Measurements from ENCODE around the gene CEP295NL. TPM values are rescaled to one million over a fixed set of nuclear protein-coding genes. Genes with fewer than 3 reads are reported as not detected.
A peak's percentile ranks its signal among the peaks of the same experiment; 100 is the strongest.
"Not testable (repeated sequence)": the region's sequence is repeated elsewhere in the genome, so short reads cannot be mapped to it uniquely, and the experiment has no call there.

The CEP295NL gene
- total and polyA plus RNA-seq, 12 donors: 0.04 to 2.6 (median 0.82) TPM

GRCh38 chr17:78879635-78880186, 23.3 kb downstream of the CEP295NL start:
- intact Hi-C loops (cut with DNase I): loop anchor here in 5 of 10 donors (5.0 kb wide), 3 partner anchors 43 to 53 kb away; partner anchors contain the start of gene TIMP2 (in 1 of the 5)
- no peaks in the 10 kb centered on the region for H3K9me3 ChIP-seq
- peaks cover 31 to 97% (median 85%) of the 10 kb centered on the region in 9 donors for H3K4me1 ChIP-seq
- TF ChIP-seq, protein P1, sequence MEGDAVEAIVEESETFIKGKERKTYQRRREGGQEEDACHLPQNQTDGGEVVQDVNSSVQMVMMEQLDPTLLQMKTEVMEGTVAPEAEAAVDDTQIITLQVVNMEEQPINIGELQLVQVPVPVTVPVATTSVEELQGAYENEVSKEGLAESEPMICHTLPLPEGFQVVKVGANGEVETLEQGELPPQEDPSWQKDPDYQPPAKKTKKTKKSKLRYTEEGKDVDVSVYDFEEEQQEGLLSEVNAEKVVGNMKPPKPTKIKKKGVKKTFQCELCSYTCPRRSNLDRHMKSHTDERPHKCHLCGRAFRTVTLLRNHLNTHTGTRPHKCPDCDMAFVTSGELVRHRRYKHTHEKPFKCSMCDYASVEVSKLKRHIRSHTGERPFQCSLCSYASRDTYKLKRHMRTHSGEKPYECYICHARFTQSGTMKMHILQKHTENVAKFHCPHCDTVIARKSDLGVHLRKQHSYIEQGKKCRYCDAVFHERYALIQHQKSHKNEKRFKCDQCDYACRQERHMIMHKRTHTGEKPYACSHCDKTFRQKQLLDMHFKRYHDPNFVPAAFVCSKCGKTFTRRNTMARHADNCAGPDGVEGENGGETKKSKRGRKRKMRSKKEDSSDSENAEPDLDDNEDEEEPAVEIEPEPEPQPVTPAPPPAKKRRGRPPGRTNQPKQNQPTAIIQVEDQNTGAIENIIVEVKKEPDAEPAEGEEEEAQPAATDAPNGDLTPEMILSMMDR (IDR thresholded peaks at IDR 0.05): no peak
- H3K36me3 ChIP-seq: peaks cover 0 to 5% (median 0%) of the 10 kb centered on the region in 9 donors
- peak; percentile 80 to 91 for DNase-seq
- H3K4me3 ChIP-seq: peak overlapping the region in 7 of 10 donors; percentile 4 to 43 (median 26)
- WGBS, 2 donors: 34 to 47% methylated on average over 28 of the region's 28 CpGs
- peak in 7 of 8 donors; percentile 23 to 66 (median 44) for ATAC-seq
- peak overlapping the region; percentile 84 to 98 (median 94) for H3K27ac ChIP-seq
- H3K27me3 ChIP-seq: no peaks in the 10 kb centered on the region

- intact Hi-C loops (cut with DNase I): no loop called here
These were observed 24.0 kb downstream of the CEP295NL start for GRCh38 chr17:78878871-78879527.

GRCh38 chr17:78878261-78878660, 24.7 kb downstream of the CEP295NL start:
- TF ChIP-seq, protein P1 (IDR thresholded peaks at IDR 0.05): no peak
- H3K4me3 ChIP-seq: no peak overlapping the region
- intact Hi-C loops (cut with DNase I): no loop called here
- ATAC-seq: no peak
- H3K36me3 ChIP-seq: peaks cover 0 to 12% (median 0%) of the 10 kb centered on the region in 9 donors
- H3K4me1 ChIP-seq: peaks cover 30 to 97% (median 85%) of the 10 kb centered on the region in 9 donors
- WGBS, 2 donors: 93% methylated on average over 15 of the region's 15 CpGs
- DNase-seq: no peak
- H3K9me3 ChIP-seq: no peaks in the 10 kb centered on the region
- peak overlapping the region in 2 of 10 donors; percentile 93 to 96 for H3K27ac ChIP-seq
- no peaks in the 10 kb centered on the region for H3K27me3 ChIP-seq

More at GRCh38 chr17:78878871-78879527, 24.0 kb downstream of the CEP295NL start:
- Histone ChIP-seq H3K9me3 (no peaks in the 10 kb centered on the region), H3K27me3 (no peaks in the 10 kb centered on the region), H3K36me3 (peaks cover 0 to 6% (median 0%) of the 10 kb centered on the region in 9 donors), H3K27ac (peak overlapping the region; percentile 84 to 98 (median 94)), H3K4me1 (peaks cover 27 to 97% (median 85%) of the 10 kb centered on the region in 9 donors), H3K4me3 (peak overlapping the region in 7 of 10 donors; percentile 4 to 43 (median 26))
- TF ChIP-seq, protein P1 (IDR thresholded peaks at IDR 0.05): no peak
- 83 to 84% methylated on average over 14 of the region's 14 CpGs for WGBS, 2 donors
- no peak for DNase-seq
- ATAC-seq: no peak

- intact Hi-C loops (cut with DNase I); DNase-seq; H3K27me3 ChIP-seq; H3K4me3 ChIP-seq; H3K9me3 ChIP-seq: not testable (repeated sequence)
- Histone ChIP-seq H3K36me3 (peaks cover 0 to 25% (median 11%) of the 10 kb centered on the region in 9 donors), H3K4me1 (peaks cover 20 to 89% (median 81%) of the 10 kb centered on the region in 9 donors), H3K27ac (peak overlapping the region in 5 of 10 donors; percentile 10 to 71 (median 22))
- 74 to 83% methylated on average over 8 of the region's 8 CpGs for WGBS, 2 donors
- peak in 4 of 8 donors; percentile 4 to 54 (median 40) for ATAC-seq
These were observed 26.0 kb downstream of the CEP295NL start for GRCh38 chr17:78876954-78877517.

All from heart right ventricle (tissue), 16 donors.